Measurements from ENCODE around the gene REEP3.

REEP3 gene

GRCh38 chr10:63516207-63516606 lies 5.0 kb upstream of the REEP3 start:
- peak overlapping the region; percentile 37 for H3K9ac ChIP-seq (ENCODE audit: low read depth, low read length)
- no peaks in the 10 kb centered on the region for H3K9me3 ChIP-seq (ENCODE audit: insufficient read depth, low read length, severe bottlenecking)
- no peaks in the 10 kb centered on the region for H3K27me3 ChIP-seq (ENCODE audit: insufficient read depth, low read length, poor library complexity)
- H2AFZ ChIP-seq (ENCODE audit: low read depth, low read length), result no peak overlapping the region
- peak overlapping the region in 1 of 2 experiments; percentile 22; a peak in 1 of 4 replicates for H3K4me3 ChIP-seq (ENCODE audit: low read depth in 1 of 2, low read length in 2 of 2)
- H3K79me2 ChIP-seq (ENCODE audit: insufficient read depth, low read length), result peaks cover 96% of the 10 kb centered on the region
- H3K27ac ChIP-seq (ENCODE audit: low read length), result peak overlapping the region; percentile 85
- ATAC-seq (ENCODE audit: insufficient read depth, low read depth) (no peak), DNase-seq (no peak)
- H4K20me1 ChIP-seq (ENCODE audit: insufficient read depth, low read length), result peaks cover 21% of the 10 kb centered on the region; the same call in 1 of the 2 replicates
- H3K36me3 ChIP-seq (ENCODE audit: insufficient read depth, low read length), result no peaks in the 10 kb centered on the region
- peak overlapping the region; percentile 70 for H3K4me2 ChIP-seq (ENCODE audit: insufficient read depth, low read length)
- H3K4me1 ChIP-seq (ENCODE audit: insufficient read depth, low read length), result peaks cover 71% of the 10 kb centered on the region
- TF ChIP-seq EZH2 (IDR thresholded peaks at IDR 0.05; ENCODE audit: borderline replicate concordance, low read depth, low read length, severe bottlenecking) (no peak), CTCF (IDR thresholded peaks at IDR 0.05; ENCODE audit: borderline replicate concordance, extremely low read depth, low read length, poor library complexity, severe bottlenecking) (no peak)

- Histone ChIP-seq H3K4me3 (ENCODE audit: low read depth in 1 of 2, low read length in 2 of 2) (peak overlapping the region in 1 of 2 experiments; percentile 92; a peak in 1 of 4 replicates), H3K36me3 (ENCODE audit: insufficient read depth, low read length) (no peaks in the 10 kb centered on the region; the same call in 1 of the 2 replicates), H3K27ac (ENCODE audit: low read length) (peak overlapping the region; percentile 86), H3K4me1 (ENCODE audit: insufficient read depth, low read length) (peaks cover 87% of the 10 kb centered on the region), H3K9me3 (ENCODE audit: insufficient read depth, low read length, severe bottlenecking) (no peaks in the 10 kb centered on the region), H4K20me1 (ENCODE audit: insufficient read depth, low read length) (peaks cover 21% of the 10 kb centered on the region; the same call in 1 of the 2 replicates), H3K4me2 (ENCODE audit: insufficient read depth, low read length) (peak overlapping the region; percentile 70; the same call in 1 of the 2 replicates), H2AFZ (ENCODE audit: low read depth, low read length) (no peak overlapping the region), H3K9ac (ENCODE audit: low read depth, low read length) (peak overlapping the region; percentile 9; the same call in 1 of the 2 replicates), H3K27me3 (ENCODE audit: insufficient read depth, low read length, poor library complexity) (no peaks in the 10 kb centered on the region), H3K79me2 (ENCODE audit: insufficient read depth, low read length) (peaks cover 95% of the 10 kb centered on the region)
- DNase-seq (no peak), ATAC-seq (ENCODE audit: insufficient read depth, low read depth) (no peak)
- no peak for TF ChIP-seq CTCF (IDR thresholded peaks at IDR 0.05; ENCODE audit: borderline replicate concordance, extremely low read depth, low read length, poor library complexity, severe bottlenecking)
Measured at GRCh38 chr10:63518690-63519288, 2.4 kb upstream of the REEP3 start.

GRCh38 chr10:63521416-63522276 lies 445 bp downstream of the REEP3 start:
- ATAC-seq (ENCODE audit: insufficient read depth, low read depth) (peak; percentile 70), DNase-seq (peak; percentile 68)
- no peaks in the 10 kb centered on the region; the same call in 1 of the 2 replicates for H3K36me3 ChIP-seq (ENCODE audit: insufficient read depth, low read length)
- H3K79me2 ChIP-seq (ENCODE audit: insufficient read depth, low read length), result peaks cover 98% of the 10 kb centered on the region
- peak overlapping the region; percentile 86 to 92 for H3K4me3 ChIP-seq (ENCODE audit: low read depth in 1 of 2, low read length in 2 of 2)
- H3K4me1 ChIP-seq (ENCODE audit: insufficient read depth, low read length), result peaks cover 71% of the 10 kb centered on the region
- no peaks in the 10 kb centered on the region for H3K27me3 ChIP-seq (ENCODE audit: insufficient read depth, low read length, poor library complexity)
- peak overlapping the region; percentile 75 for H3K4me2 ChIP-seq (ENCODE audit: insufficient read depth, low read length)
- no peaks in the 10 kb centered on the region for H3K9me3 ChIP-seq (ENCODE audit: insufficient read depth, low read length, severe bottlenecking)
- peak overlapping the region; percentile 99 for H3K9ac ChIP-seq (ENCODE audit: low read depth, low read length)
- peak overlapping the region; percentile 76 for H2AFZ ChIP-seq (ENCODE audit: low read depth, low read length)
- peak overlapping the region; percentile 99 for H3K27ac ChIP-seq (ENCODE audit: low read length)
- TF ChIP-seq CTCF (IDR thresholded peaks at IDR 0.05; ENCODE audit: borderline replicate concordance, extremely low read depth, low read length, poor library complexity, severe bottlenecking), result no peak
- no peak for TF ChIP-seq EZH2 (IDR thresholded peaks at IDR 0.05; ENCODE audit: borderline replicate concordance, low read depth, low read length, severe bottlenecking)
- peaks cover 12% of the 10 kb centered on the region; the same call in 1 of the 2 replicates for H4K20me1 ChIP-seq (ENCODE audit: insufficient read depth, low read length)

Data from DND-41 (cell line).